Glutamatergic neuron (in vitro differentiated cells): ENCODE data around the gene HOXC12. TPM values are rescaled to one million over a fixed set of nuclear protein-coding genes. Genes with fewer than 3 reads are reported as not detected.

ENCODE experiments used
- DNase-seq: peaks from one replicate; pipeline ENCODE4 v3.0.0; 2022
- H3K27ac Mint-ChIP-seq: one replicate; pipeline ENCODE4 v1.8.0; 2020; ENCODE audit warnings: mild to moderate bottlenecking, mixed read lengths, inconsistent platforms; ENCODE audit not compliant: unreplicated experiment
- H3K27me3 Mint-ChIP-seq: one replicate; pipeline ENCODE4 v1.8.0; 2020; ENCODE audit warnings: mild to moderate bottlenecking, moderate library complexity, mixed read lengths, inconsistent platforms; ENCODE audit not compliant: unreplicated experiment
- H3K36me3 Mint-ChIP-seq: one replicate; pipeline ENCODE4 v1.8.0; 2020; ENCODE audit warnings: mild to moderate bottlenecking, mixed read lengths, inconsistent platforms; ENCODE audit not compliant: unreplicated experiment
- H3K4me1 Mint-ChIP-seq: one replicate; pipeline ENCODE4 v1.8.0; 2020; ENCODE audit warnings: mild to moderate bottlenecking, low read depth, mixed read lengths, inconsistent platforms; ENCODE audit not compliant: unreplicated experiment
- H3K4me3 Mint-ChIP-seq: one replicate; pipeline ENCODE4 v1.8.0; 2020; ENCODE audit warnings: mild to moderate bottlenecking, mixed read lengths, inconsistent platforms; ENCODE audit not compliant: unreplicated experiment
- H3K9me3 Mint-ChIP-seq: one replicate; pipeline ENCODE4 v1.8.0; 2020; ENCODE audit warnings: mild to moderate bottlenecking, moderate library complexity, mixed read lengths, inconsistent platforms; ENCODE audit not compliant: unreplicated experiment
- total RNA-seq: library from RNA; stranded (reverse); fragmentation: NEBNext Ultra II Directional; extraction: Animal tissue kit (Norgen Biotek cat#: 25700); gene quantifications from one replicate; pipeline ENCODE4 v1.2.1, GENCODE V29; 2021; ENCODE audit not compliant: unreplicated experiment
- TF ChIP-seq, protein P1 (sequence below): fragments of 200-600 bp; sonication (generic); IDR thresholded peaks from one replicate; pipeline ENCODE4 v1.5.0; 2021; ENCODE audit not compliant: partially characterized antibody, unreplicated experiment

Gene HOXC12
- total RNA-seq, 1 donor from 2014 or later: not detected

DNA sequence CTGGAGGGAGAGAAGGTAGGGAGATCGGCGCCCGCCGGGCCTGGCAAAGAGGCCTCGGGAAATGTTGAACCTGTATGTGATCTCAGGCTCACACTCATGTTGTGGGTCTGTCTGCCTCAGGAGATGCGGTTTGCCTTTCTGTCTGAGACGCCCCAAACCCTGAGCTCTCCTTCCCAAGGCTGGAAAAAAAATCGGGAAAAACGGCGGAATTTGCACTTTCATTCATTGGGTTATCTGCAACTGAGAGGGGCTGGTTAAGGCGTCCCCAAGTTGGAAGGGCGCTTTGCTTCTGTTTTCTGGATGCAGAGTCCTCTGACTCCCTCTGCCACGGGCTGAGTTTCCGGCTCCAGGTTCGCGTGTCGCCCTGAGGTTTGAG, 40.3 kb downstream of the HOXC12 start:
- TF ChIP-seq, protein P1, sequence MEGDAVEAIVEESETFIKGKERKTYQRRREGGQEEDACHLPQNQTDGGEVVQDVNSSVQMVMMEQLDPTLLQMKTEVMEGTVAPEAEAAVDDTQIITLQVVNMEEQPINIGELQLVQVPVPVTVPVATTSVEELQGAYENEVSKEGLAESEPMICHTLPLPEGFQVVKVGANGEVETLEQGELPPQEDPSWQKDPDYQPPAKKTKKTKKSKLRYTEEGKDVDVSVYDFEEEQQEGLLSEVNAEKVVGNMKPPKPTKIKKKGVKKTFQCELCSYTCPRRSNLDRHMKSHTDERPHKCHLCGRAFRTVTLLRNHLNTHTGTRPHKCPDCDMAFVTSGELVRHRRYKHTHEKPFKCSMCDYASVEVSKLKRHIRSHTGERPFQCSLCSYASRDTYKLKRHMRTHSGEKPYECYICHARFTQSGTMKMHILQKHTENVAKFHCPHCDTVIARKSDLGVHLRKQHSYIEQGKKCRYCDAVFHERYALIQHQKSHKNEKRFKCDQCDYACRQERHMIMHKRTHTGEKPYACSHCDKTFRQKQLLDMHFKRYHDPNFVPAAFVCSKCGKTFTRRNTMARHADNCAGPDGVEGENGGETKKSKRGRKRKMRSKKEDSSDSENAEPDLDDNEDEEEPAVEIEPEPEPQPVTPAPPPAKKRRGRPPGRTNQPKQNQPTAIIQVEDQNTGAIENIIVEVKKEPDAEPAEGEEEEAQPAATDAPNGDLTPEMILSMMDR: no peak
- Mint-ChIP-seq H3K36me3 (no peaks in the 10 kb centered on the region), H3K4me1 (no peaks in the 10 kb centered on the region), H3K4me3 (no peak overlapping the region), H3K27me3 (peaks cover 55% of the 10 kb centered on the region), H3K27ac (no peak overlapping the region), H3K9me3 (peaks cover 8% of the 10 kb centered on the region)
- DNase-seq: no peak

DNA sequence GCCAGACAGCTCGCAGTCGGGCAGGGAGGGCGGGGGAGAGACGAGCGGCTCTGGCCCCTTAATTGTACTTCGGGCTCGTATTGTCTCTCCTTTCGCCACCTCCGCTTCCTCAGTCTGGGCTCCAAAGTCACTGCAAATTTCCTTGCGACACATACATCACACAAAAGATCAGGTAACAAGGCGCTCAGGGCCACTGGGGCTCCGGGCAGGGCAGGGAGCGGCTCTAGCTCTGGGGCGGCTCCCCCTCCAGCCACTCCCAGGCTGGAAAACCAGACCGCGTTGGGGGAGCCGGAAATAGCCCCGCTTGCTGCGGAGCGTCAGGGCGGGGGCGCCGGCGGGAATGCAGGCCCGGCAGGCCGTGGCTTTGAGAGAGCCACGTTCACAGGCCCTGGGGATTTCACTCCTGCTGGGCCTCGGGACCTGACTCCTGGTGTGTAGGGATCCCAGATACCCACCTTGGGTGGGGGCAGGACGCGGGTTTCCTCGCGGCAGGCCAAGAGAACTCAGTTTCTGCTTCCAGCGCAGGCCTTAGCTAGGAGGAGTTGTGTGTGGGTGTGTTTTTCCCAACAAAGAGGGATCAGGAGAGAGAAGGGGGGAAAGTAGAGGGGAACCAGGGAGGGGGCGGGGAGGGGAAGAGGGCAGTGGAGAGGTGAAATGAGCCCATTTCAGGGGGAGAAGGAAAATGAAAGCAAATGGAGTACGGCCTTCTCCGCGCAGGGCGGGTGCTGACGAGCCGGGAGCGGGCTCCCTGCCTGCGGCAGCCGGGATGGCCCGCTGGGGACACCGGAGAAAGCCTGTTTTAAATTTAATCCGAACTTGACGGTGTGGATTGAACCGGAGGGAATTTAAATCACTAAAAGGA, 40.9 kb downstream of the HOXC12 start:
- Mint-ChIP-seq H3K27ac (no peak overlapping the region), H3K36me3 (no peaks in the 10 kb centered on the region), H3K4me1 (no peaks in the 10 kb centered on the region), H3K9me3 (peaks cover 5% of the 10 kb centered on the region), H3K4me3 (no peak overlapping the region), H3K27me3 (peaks cover 51% of the 10 kb centered on the region)
- TF ChIP-seq, protein P1: no peak
- DNase-seq: no peak

DNA sequence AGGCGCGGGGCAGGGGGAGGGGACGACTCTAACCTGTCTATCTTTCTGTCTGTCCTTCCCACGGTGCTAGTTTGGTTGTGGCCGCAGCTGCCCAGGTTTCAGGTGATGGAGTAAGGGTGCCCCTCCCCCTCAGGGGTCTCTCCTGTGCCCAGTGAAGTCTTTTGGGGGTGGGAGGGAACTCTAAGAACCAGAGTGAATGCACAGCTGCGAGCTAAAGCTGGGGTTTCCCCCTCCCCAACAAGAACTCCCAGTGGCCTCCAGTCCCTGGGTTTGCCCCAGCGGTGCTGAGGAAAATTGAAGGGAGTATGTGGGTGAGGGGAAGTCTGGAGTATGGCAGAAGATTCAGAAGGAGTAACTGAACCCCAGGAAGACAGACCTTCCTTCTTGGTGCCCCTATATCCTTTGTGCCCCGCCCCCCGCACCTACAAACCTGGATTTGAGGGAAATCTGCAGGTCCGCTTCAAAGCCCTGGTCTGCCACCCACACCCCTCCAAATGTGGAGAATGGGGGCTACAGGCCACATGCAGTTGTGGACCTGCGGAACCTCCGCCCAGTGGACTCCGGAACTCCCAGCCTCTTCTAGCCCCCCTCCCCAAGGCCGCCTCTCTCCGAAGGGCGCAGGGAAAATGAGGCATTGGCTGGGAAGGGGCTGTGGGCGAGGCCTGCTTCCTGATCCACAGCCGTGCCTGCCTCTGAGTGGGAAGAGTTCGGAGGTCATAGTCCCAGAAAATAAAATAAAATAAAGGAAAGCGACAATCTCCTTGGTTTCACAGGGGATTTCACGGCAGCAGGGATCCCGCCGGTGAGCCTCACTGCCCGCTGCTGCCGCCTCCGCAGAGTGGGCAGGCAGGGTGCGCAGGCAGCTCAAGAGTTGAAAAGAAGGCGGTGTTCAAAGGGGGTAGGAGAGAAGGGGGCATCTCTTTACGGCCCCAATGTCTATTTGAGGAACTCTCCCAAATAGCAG, 41.8 kb downstream of the HOXC12 start:
- Mint-ChIP-seq H3K9me3 (peaks cover 8% of the 10 kb centered on the region), H3K27ac (no peak overlapping the region), H3K36me3 (no peaks in the 10 kb centered on the region), H3K4me3 (no peak overlapping the region), H3K4me1 (no peaks in the 10 kb centered on the region), H3K27me3 (peaks cover 57% of the 10 kb centered on the region)
- TF ChIP-seq, protein P1: no peak
- no peak for DNase-seq

DNA sequence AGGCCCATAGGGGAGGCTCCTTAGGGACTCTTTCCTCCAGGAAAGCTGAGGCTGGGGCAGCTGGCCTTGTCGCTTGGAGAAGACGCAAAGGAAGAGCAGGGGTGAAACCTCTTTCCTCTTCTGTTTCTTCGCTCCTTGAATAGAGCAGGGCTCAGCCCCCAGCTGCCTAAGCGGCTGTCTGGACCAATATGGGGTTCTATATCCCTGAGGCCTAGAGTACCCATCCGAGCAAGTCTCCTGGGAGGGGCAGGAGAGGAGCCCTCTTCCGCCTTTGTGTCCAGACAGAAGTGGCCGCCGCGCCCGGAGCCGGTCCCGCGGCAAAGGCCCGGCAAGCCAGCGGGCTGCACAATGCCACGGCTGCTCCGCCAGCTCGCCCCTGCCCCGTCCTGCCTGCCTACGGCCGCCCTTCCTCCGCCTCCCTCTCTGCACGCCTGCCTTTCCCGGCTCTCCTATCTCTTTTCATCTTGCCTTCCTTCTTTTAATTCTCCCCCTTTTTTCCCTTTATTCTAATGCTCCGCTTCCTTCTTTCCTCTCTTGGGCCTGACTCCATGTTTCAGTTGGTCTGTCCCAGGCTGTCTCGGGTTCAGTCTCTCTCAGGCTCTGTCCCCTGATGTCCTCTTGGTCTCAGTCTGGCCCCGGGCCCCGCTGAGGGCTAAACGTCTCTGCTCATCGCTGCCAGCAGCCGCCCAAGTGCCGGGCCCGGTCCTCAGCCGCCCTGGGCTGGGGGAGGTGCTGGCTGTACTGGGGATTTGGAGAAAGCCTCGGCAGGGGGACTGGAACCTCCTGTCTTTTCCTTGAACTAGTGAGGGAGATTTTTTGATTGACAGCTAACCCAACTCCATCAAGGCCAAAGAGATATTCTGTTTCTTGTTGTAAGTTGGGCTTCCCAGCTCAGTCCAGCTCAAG, 42.8 kb downstream of the HOXC12 start:
- TF ChIP-seq, protein P1: no peak
- Mint-ChIP-seq H3K4me1 (no peaks in the 10 kb centered on the region), H3K4me3 (no peak overlapping the region), H3K9me3 (peaks cover 8% of the 10 kb centered on the region), H3K27me3 (peaks cover 56% of the 10 kb centered on the region), H3K36me3 (no peaks in the 10 kb centered on the region), H3K27ac (no peak overlapping the region)
- DNase-seq: peak; percentile 40
